GM18909 (cell line): Measurements from ENCODE around the gene INPP5A.
"Not testable (repeated sequence)": the region's sequence is repeated elsewhere in the genome, so short reads cannot be mapped to it uniquely, and the experiment has no call there.

Experiments
- ATAC-seq: cut with Tn5 transposase; IDR thresholded peaks from one replicate; pipeline ENCODE4 v1.9.1; 2021; ENCODE audit warnings: mild to moderate bottlenecking; ENCODE audit not compliant: unreplicated experiment, poor library complexity

The INPP5A gene

DNA sequence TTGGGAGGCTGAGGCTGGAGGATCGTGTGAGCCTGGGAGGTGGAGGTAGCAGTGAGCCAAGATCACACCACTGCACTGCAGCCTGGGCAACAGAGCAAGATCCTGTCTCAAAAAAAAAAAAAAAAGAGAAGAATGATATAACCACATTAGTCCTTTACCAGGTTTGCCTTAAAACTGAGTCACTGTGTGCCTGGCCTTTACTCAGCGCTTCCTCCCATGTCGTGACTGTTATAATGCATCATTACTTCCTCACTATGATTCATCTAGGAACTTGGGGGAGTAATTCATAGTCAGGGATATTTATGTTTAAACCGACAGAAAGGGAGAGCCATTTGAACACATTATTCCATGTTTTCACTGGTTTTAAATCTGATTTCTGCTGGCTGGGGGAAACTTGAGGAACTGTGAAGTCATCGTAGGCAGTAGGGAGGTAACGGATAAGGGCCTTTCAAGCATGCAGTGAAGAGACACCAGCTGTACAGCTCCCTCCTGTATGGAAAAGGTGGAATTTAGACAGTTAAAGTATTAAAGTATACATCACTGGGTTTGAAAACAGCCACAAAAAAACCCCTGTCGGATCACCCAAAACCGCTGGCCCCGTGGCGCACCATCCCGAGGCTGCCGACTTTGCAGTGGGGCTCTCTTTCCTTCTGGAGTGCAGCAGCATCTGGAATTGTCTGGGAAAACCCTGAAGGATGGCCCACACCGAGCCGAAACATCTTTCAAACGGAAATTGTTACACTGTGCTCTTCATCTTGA lies 128.5 kb downstream of the INPP5A start:
- no peak for ATAC-seq

DNA sequence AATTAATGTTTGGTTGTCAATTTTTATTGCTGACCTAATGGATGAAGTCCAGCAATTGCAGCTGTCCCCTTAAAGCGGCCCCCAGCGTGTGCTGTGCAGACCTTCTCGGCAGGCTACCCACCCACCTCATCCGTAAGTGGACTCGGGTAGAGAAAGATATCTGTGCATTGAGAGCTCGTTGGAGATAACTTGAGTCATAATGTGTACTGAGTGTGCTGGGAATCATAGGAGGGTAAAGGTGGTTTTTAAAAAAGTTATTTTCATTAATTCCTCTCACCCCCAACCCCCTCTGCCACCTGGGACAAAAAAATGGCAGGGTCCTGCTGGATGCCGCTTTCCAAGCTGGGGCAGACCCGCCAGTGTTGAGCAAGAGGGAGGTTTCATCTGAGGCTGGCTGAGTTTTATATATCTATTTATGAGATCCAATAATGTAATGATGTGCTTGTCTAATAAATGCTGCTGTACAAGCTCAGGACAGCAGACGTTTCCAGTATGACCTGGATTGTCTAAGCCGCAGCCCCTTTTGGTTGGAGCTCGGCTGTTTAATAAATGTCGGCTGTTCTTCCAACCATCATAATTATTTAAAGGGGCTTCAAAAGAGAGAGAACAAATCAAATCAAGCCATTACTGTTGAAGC lies 129.2 kb downstream of the INPP5A start:
- ATAC-seq: no peak

DNA sequence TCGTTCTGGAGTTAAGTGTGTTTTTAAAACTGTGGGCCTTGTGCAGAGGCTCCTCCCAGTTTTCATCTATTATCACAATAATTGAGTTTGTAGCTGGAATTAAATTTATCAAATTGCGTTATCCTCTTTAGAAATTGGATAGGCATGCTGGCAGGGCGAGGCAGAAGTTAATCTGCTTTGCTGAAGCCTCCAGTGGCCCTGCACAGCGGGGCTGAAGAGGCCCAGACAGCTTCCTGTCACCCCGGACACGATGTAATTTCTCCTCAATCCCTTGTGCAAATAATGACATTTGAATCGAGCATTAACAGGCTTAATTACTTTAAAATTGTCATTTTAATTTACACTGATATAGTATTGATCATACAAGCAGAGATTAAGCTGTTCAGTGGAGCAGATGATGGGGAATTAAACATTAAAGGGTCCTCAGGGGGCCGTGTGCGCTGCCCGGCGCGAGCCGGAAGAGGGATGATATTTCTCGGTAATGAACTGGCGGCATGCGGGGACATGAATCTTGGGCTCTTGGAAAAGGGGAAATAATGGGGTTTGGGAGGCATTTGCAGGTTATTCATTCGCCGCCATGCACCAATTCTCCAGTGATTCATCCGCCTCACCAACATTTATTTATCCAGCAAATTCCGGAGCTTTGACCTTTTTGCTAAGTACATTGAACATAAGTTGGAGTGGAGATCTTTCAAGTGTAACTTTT lies 129.9 kb downstream of the INPP5A start:
- ATAC-seq: no peak

DNA sequence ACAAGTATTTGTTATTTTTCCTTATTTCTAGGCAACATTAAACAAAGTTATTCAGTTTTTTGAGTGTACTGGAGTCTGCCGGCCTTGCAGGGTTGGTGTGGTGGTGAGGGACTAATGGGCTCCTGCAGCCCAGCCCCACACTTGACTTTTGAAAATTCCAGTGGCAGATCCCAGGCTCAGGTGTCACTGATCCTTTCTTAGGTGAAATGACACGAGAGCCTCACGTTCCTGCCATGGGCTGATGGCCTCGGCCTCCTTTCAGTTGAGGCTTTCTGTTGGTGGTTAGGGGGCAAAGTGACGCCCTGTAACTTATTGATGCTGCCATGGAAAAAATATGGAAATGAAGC lies 130.4 kb downstream of the INPP5A start:
- no peak for ATAC-seq

DNA sequence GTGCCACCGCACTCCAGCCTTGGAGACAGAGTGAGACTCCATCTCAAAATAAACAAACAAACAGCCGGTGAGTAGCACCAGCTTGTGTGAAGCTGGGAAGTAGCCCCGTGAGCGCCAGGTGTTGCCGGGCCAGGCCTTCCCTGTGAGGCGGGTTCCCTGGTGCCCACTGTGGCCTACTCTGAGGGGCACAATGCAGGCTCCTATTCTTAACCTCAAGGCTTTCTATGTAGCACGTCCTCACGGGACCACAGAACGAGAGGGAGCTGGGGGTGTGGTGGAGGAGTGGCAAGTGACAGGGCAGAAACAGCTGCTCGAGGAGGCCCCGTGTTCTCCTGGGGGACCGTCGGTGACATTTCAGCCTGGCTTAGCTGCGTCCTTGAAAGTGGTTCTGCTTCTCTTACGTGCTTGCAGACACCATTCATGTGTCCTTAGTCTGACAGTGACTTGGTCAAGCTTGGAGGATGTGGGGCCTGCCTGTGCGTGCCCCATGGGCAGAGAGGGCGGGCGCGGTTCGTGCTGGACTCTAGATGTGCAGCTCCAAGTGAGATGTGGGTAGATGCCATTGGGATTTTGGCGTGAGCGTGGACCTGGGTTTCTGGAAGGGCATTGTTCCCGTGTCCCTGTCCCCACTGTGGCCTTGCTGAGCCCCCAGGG lies 131.7 kb downstream of the INPP5A start:
- ATAC-seq: no peak

DNA sequence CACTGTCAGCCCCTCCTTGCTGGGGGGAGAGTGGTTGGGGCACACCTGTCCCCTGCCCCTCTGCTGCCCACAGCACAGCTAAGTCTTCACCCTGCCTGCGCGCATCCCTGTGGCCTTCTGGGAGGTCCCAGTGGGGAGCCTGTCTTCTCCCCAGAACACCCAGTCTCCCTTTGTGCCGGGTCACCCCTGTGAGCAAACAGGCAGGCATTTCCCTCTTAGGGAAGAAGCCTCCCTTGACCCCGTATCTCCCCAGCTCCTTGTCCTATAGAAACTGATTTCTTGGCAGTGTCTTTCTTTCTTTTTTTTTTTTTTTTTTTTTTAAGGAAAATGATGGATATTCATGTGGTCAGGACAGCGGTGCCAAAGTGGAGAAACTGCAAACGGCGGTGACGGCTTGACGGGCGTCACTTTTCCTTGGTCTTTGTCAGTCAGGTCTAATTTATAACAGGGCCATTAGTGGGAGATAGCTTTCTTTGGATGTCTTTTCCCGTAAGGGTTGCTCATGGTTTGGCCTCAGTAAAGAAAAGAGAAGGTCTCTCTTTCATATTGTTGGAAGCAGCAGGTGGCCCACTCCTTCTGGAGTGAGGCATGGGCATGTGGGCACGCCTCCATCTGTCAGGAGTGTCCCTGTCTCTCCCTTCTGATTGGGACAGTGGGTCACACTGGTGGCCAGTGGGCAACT lies 133.1 kb downstream of the INPP5A start:
- no peak for ATAC-seq

DNA sequence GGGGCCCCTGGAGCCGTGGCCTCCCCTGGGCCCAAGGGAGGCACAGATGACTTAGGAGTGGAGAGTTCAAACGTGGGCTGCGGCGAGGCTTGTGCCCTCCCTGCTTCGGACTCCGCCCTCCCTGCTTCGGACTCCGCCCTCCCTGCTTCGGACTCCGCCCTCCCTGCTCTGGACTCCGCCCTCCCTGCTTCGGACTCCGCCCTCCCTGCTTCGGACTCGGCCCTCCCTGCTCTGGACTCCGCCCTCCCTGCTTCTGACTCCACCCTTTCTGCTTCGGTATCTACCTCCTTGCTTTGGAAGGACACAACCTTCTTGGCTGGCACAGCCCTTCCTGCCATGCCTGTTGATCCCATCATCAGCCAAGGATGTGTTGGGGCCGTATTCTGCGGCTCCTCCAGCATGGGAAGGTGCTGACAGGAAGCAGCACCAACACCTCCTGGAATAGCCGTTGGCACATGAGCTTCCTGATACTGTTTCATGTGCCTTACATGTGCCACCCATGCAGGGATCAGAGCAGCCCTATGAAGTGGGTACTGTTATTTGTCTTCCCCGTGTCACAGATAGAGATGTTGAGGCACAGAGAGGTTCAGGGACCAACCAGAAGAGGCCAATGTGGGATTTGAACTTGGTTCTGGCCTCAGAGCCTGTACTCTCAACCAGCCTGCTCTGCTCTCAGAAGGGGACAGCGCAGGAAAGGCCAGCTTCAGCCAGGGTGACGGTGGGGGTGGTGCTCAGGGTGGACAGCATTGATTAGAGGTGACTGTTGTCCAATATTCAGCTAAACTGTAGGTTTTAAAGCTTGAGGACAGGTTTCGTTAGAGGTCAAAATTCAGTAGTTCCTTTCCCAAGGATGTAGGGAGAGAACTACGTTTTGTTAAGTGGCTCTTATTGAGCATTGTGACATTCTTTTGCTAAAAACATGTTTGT lies 133.9 kb downstream of the INPP5A start:
- no peak for ATAC-seq

DNA sequence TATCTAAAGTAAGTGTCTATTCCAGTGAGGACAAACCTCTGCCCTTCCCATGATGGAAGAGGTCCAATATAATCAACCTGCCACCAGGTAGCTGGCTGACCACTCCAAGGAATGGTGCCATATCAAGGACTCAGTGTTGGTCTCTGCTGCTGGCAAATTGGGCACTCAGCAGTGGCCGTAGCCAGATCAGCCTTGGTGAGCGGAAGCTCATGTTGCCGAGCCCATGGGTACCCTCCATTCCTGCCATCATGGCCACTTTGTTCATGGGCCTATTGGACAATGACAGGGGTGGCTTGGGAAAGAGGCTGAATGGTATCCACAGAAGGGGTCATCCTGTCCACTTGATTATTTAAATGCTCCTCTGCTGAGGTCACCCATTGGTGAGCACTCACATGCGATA lies 136.2 kb downstream of the INPP5A start:
- not testable (repeated sequence) for ATAC-seq

DNA sequence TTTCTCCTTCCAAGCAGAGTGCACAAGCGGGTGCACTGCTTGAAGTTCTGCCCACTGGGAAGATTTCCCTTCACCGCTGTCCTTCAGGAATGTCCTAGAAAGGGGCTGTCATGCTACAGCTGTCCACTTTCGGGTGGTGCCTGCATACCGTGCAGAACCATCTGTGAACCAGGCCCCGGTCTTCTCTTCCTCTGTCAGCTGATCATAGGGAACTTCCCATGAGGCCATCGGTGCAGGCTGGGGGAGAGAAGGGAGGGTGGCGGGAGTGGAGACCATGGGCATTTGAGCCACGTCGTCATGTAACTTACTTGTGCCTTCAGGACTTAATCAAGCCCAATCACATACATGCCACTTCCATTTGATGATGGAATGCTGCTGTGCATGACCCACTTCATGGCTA lies 136.7 kb downstream of the INPP5A start:
- no peak for ATAC-seq

DNA sequence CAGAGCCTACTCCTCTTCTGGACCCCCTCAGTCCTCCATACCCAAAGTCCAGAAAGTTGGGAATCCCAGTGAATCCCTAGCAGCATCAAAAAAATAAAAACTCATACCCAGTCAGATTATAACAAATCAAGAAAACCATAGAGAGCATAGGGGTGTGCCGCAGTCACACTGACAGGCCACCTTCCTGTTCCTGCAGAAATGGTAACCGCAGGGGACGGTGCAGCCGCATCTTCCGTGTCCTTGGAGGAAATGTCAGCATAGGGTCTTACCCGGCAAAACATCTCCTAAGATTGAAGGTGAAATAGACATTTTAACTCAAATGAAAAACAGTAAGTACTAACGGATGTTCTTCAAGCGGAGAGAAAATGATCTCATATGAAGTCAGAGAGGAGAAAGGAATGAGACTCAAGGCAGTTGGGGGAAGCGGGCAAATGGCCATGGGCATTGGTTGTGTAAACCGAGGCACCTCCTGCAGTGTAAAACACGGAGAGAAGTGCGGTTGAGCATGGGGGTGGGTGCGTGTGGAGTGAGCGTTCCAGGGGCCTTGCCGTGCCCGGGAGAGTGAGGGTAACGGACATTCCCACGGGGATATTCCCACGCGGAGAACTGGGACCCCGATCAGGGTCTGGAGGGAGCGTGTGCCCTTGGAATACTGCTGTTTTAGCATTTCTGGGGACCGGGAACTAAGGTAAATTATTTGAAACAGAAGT lies 137.6 kb downstream of the INPP5A start:
- ATAC-seq: no peak

DNA sequence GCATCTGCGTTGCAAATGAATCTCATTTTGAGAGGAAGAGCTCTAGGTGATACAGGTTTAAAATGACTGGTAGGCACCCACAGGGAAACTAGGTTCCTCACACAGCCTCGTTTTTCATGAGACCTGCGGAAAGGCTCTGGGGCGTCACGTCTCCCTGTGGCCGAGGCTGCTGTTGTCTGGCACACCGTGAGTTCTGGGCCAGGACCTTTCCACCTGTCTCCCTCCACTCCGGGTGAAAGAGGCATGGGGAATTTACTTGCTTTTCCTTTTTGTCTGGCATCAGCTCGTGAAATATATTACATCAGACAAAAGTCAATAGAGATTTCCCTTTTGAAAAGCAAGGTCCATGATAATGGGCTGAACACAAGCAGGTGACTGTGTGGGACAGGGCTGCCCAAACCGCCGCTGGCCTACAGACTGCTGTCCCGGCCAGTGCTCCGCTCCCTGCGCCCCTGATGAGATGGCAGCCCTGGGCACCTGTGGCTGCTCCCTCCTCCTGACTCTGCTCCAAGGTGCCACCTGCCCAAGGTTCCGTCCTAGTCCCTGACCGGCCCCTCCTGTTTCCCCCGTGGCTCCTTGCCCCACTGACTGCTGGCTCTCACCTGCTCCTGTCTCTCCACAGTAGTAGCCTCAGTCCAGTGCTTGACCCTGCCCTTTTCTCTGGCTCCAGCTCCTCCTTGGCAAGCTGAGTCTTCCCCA lies 138.8 kb downstream of the INPP5A start:
- ATAC-seq: no peak

DNA sequence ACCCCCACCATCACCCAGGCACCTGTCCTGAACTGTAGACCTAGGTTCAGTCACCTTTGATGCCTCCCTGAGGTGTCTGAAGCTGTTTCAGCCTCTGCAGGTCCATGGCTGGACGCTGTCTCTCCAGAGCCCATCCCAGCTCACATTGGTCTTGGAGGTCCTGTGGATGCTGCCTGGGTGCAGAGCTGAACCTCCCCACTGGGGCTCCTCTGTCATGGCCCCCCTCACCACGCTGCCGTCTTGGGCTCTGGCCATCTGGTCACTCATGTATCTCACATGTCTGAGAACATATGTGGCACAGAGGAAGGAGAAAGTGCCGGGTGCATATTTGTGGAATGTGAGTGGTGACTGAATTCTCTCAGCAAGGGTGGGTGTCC lies 139.5 kb downstream of the INPP5A start:
- no peak for ATAC-seq

DNA sequence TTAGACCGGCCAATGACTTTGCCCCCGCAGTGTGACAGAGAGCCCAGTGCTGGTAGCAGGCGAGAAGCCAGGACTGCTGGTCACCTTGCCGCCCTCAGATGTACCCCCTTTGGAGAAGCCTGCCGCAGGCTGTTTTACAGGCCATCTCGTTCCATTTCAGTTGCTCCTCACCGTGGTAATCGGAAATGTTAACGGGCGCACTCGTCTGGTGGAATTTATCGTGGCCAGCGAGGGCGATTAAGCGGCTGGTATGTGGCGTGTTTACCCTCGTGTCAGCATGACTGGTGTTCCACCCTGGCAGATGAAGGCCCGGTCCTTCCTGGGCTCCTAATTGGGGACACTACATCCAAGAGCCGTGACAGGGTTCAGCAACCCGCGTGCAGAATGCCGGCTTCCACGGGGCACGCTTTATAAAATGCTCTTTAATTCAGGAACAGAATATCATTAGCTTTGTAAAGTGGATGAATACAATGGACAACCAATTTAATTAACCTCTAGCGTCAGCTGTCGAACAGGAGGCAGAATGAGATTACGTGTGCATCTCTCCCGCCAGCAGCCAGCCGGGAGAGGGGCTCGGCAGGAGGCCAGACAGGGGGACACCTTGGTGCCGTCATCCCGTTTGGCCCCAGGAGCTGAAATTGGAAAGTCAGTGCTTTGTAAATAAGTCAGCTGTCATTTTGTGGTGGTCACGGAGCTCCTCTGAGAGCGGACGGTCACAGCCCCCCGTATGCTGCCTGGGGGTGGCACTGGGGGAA lies 140.1 kb downstream of the INPP5A start:
- ATAC-seq: no peak

DNA sequence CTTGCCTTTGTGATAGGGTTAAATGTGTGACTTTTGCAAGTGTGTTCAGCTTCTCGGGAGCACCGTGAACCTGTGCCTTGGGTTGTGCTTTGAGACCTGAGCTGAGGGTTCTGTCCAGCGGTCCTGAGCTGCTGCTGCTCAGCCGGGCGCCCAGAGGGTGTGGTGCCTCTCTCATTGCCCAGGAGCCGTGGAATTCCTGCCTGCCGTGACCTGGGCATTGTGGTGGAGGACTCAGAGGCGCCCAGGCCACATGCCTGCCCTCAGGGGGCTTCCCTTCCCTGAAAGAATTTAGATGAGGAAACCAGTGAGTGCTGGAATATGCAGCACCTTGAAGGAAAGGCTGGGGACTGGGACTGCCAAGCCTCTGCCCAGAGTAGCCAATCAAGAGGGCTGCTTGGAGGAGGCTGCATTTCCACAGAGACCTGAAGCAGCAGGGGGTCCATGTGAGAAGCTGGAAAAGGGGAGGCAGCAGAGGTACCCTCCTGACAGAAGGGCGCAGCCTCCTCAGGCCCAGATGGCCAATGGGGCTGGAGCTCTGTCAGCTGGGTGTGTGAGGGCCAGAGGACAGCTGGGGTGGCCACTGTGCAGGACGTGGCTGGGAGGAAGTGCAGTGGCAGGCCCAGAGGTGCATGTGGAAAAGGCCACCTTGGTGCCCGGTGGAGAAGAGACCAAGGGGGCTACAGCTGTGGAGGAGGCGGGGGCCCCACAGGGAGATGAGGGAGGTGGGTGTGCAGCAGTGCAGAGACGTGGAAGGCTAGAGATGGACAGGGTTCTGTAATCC lies 141.0 kb downstream of the INPP5A start:
- no peak for ATAC-seq

DNA sequence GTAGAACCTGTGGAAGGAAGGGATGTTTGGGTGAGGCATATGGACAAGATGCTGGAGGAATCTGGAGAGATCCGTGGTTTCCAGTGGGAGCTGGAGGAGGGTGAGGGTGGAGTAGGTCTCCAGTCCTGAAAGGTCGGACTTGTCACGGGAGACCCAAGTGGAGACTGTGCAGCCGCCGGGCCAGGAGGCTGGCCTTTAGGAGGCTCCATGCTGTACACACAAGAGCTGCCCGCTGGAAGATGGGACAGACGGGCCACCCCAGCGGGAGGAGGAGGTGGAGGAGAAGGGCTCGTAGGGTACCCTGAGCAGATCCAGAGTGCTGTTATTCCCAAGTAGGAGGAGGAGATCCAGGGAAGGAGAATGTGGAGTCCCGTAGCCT lies 141.6 kb downstream of the INPP5A start:
- no peak for ATAC-seq

DNA sequence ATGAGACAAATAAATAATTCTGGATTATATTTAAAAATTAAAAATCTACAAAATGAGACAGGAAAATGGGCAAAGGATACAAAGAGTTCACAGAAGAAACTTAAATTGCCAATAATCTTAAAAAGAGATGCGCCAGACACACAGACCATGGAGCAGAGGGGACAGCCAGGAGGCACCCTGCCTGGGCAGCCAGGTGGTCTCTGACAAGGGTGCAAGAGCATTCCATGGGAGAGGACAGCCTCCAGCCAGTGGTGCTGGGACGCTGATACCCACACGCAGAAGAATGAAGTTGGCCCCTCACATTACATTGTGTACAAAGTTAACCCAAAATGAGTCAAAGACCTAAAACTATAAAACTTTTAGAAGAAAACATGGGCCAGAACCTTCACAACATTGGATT lies 142.1 kb downstream of the INPP5A start:
- no peak for ATAC-seq

DNA sequence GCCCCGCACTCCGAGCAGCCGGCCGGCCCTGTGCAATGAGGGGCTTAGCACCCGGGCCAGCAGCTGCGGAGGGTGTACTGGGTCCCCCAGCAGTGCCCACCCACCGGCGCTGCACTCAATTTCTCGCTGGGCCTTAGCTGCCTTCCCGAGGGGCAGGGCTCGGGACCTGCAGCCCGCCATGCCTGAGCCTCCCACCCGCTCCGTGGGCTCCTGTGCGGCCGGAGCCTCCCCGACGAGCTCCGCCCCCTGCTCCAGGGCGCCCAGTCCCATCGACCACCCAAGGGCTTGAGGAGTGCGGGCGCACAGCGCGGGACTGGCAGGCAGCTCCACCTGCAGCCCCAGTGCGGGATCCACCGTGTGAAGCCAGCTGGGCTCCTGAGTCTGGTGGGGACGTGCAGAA lies 143.2 kb downstream of the INPP5A start:
- ATAC-seq: not testable (repeated sequence)
